ENCODE data around the gene FGF11. TPM values are rescaled to one million over a fixed set of nuclear protein-coding genes. Genes with fewer than 3 reads are reported as not detected.

FGF11 gene
- total RNA-seq, 1 donor from 2014 or later: 4.8 TPM

DNA sequence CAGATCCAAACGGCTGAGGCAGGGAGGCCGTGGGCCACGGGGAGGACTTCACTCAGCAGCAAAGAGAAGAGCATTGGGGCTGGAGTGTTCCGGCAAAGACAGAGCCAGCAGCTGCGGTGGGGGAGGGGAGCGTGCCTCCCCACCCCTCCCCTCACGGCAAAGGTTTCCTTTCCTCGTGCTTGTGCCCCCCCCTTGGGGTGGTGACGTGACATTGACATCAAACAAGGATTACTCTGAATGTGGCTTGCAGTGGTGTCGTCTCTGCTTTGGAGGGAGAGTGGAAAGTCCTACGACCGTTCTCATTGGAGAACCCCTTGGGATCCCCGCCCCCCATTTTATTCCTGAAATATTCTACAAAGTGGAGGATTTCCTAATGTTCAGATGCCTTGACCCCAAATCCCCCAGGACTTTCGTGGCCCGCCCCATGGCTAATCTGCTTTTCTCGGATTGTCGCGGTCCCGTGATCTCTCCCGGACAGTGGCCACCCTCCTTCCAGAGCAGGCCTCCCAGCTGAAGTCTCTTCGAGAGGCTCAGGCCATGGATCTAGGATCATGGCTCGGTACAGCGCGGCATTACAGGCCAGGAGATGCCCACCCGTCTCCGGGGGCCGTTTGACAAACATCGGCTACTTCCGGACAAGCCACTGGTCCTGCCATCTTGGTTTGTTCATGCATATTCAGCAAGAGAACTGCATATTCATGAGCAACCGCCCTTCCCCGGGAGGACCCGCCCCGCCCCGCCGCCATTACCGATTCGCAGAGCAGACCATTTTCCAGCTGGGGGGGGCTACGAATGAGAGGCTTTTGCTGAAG is 44.1 kb downstream of the FGF11 start:
- peak overlapping the region; percentile 97 for H3K27ac Mint-ChIP-seq (ENCODE audit: unreplicated experiment)
- peak overlapping the region; percentile 98 for H3K4me3 Mint-ChIP-seq (ENCODE audit: unreplicated experiment)
- DNase-seq: peak; percentile 95
- H3K9me3 Mint-ChIP-seq (ENCODE audit: unreplicated experiment): peaks cover 23% of the 10 kb centered on the region
- peaks cover 21% of the 10 kb centered on the region for H3K27me3 Mint-ChIP-seq (ENCODE audit: unreplicated experiment)
- H3K4me1 Mint-ChIP-seq (ENCODE audit: low read depth, unreplicated experiment): peaks cover 45% of the 10 kb centered on the region
- no peak for TF ChIP-seq CTCF (IDR thresholded peaks at IDR 0.05; ENCODE audit: partially characterized antibody, unreplicated experiment)
- H3K36me3 Mint-ChIP-seq (ENCODE audit: unreplicated experiment): no peaks in the 10 kb centered on the region

DNA sequence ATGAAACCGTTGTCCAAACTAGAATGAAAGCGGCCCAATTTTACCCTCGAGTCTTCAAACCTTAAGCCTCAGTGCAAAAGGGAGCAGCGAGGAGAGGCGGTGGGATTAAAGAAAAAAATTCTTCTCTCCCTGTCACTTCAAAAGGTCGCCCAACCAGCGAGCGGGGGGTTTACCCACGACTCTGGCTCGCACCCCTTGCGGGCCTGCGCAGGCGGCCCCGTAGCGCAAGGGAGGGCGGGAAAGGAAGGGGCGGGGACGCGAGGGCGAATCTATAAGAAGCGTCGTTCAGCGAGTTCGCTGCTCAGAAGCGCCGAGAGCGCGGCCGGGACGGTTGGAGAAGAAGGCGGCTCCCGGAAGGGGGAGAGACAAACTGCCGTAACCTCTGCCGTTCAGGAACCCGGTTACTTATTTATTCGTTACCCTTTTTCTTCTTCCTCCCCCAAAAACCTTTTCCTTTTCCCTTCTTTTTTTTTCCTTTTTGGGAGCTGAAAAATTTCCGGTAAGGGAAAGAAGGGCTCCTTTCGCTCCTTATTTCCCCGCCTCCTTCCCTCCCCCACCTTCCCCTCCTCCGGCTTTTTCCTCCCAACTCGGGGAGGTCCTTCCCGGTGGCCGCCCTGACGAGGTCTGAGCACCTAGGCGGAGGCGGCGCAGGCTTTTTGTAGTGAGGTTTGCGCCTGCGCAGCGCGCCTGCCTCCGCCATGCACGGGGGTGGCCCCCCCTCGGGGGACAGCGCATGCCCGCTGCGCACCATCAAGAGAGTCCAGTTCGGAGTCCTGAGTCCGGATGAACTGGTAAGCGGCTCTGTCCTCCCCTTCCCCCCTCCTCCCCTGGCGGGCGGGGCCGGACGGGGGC is 45.0 kb downstream of the FGF11 start, which contains the start of gene POLR2A:
Gene POLR2A, plus strand, starts transcription at position 300 of the 852 bp plus-strand sequence.
- TF ChIP-seq CTCF (IDR thresholded peaks at IDR 0.05; ENCODE audit: partially characterized antibody, unreplicated experiment): no peak
- peaks cover 21% of the 10 kb centered on the region for H3K27me3 Mint-ChIP-seq (ENCODE audit: unreplicated experiment)
- peaks cover 22% of the 10 kb centered on the region for H3K9me3 Mint-ChIP-seq (ENCODE audit: unreplicated experiment)
- H3K4me3 Mint-ChIP-seq (ENCODE audit: unreplicated experiment): peak within 1 kb of the TSS; percentile 98
- peak within 1 kb of the TSS; percentile 97 for H3K27ac Mint-ChIP-seq (ENCODE audit: unreplicated experiment)
- H3K4me1 Mint-ChIP-seq (ENCODE audit: low read depth, unreplicated experiment): peaks cover 45% of the 10 kb centered on the region
- H3K36me3 Mint-ChIP-seq (ENCODE audit: unreplicated experiment): no peaks in the 10 kb centered on the region
- peak; percentile 94 for DNase-seq

- H3K4me3 Mint-ChIP-seq (ENCODE audit: unreplicated experiment): peak overlapping the region; percentile 98
- no peak for TF ChIP-seq CTCF (IDR thresholded peaks at IDR 0.05; ENCODE audit: partially characterized antibody, unreplicated experiment)
- no peaks in the 10 kb centered on the region for H3K36me3 Mint-ChIP-seq (ENCODE audit: unreplicated experiment)
- H3K27me3 Mint-ChIP-seq (ENCODE audit: unreplicated experiment): peaks cover 19% of the 10 kb centered on the region
- no peak for DNase-seq
- H3K27ac Mint-ChIP-seq (ENCODE audit: unreplicated experiment): peak overlapping the region; percentile 76
- peaks cover 20% of the 10 kb centered on the region for H3K9me3 Mint-ChIP-seq (ENCODE audit: unreplicated experiment)
- peaks cover 43% of the 10 kb centered on the region for H3K4me1 Mint-ChIP-seq (ENCODE audit: low read depth, unreplicated experiment)
These were observed 45.6 kb downstream of the FGF11 start for GRCh38 chr17:7484919-7485377.

GRCh38 chr17:7486181-7486580 is 46.9 kb downstream of the FGF11 start:
- no peak overlapping the region for H3K27ac Mint-ChIP-seq (ENCODE audit: unreplicated experiment)
- no peak for DNase-seq

More at GRCh38 chr17:7486181-7486580, 46.9 kb downstream of the FGF11 start:
- Mint-ChIP-seq H3K9me3 (ENCODE audit: unreplicated experiment) (peaks cover 16% of the 10 kb centered on the region), H3K4me1 (ENCODE audit: low read depth, unreplicated experiment) (peaks cover 41% of the 10 kb centered on the region), H3K4me3 (ENCODE audit: unreplicated experiment) (peak overlapping the region; percentile 83), H3K27me3 (ENCODE audit: unreplicated experiment) (peaks cover 15% of the 10 kb centered on the region), H3K36me3 (ENCODE audit: unreplicated experiment) (no peaks in the 10 kb centered on the region)
- no peak for TF ChIP-seq CTCF (IDR thresholded peaks at IDR 0.05; ENCODE audit: partially characterized antibody, unreplicated experiment)

Measured in glutamatergic neuron (in vitro differentiated cells).